HG03342 (cell line): Measurements from ENCODE around the gene CCND2.

Experiments
- ATAC-seq: cut with Tn5 transposase; IDR thresholded peaks from one replicate; pipeline ENCODE4 v1.9.1; 2021; ENCODE audit warnings: mild to moderate bottlenecking, moderate library complexity; ENCODE audit not compliant: unreplicated experiment

The CCND2 gene

GRCh38 chr12:4289231-4289878, 15.8 kb downstream of the CCND2 start:
- no peak for ATAC-seq

- ATAC-seq: no peak
Measured at GRCh38 chr12:4289998-4290790, 16.6 kb downstream of the CCND2 start.

- no peak for ATAC-seq
Measured at GRCh38 chr12:4292341-4293073, 18.9 kb downstream of the CCND2 start.

- no peak for ATAC-seq
Measured at GRCh38 chr12:4293299-4293965, 19.9 kb downstream of the CCND2 start.

- ATAC-seq: no peak
Measured at GRCh38 chr12:4293966-4294505, 20.5 kb downstream of the CCND2 start.

GRCh38 chr12:4296751-4297150, 23.2 kb downstream of the CCND2 start:
- no peak for ATAC-seq

- ATAC-seq: no peak
Measured at GRCh38 chr12:4297617-4298016, 24.1 kb downstream of the CCND2 start.

- no peak for ATAC-seq
Measured at GRCh38 chr12:4300883-4301282, 27.3 kb downstream of the CCND2 start.

- ATAC-seq: no peak
Measured at GRCh38 chr12:4301932-4302501, 28.5 kb downstream of the CCND2 start.

- no peak for ATAC-seq
Measured at GRCh38 chr12:4302881-4303280, 29.3 kb downstream of the CCND2 start.

- ATAC-seq: no peak
Measured at GRCh38 chr12:4303750-4304149, 30.2 kb downstream of the CCND2 start.

GRCh38 chr12:4307593-4308333, 34.2 kb downstream of the CCND2 start:
- no peak for ATAC-seq

- no peak for ATAC-seq
Measured at GRCh38 chr12:4308334-4308950, 34.9 kb downstream of the CCND2 start.

GRCh38 chr12:4311776-4312175, 38.2 kb downstream of the CCND2 start:
- ATAC-seq: no peak

- ATAC-seq: no peak
Measured at GRCh38 chr12:4312251-4312650, 38.7 kb downstream of the CCND2 start.

GRCh38 chr12:4320497-4320852, 46.9 kb downstream of the CCND2 start:
- ATAC-seq: peak; percentile 31

- ATAC-seq: peak; percentile 95
Measured at GRCh38 chr12:4320853-4321701, 47.5 kb downstream of the CCND2 start, which contains the start of gene TIGAR. Gene TIGAR (plus strand): TSS chr12:4321213. CDS start chr12:4321272, 59 bp downstream.

GRCh38 chr12:4322726-4323125, 49.2 kb downstream of the CCND2 start:
- no peak for ATAC-seq
